C4-2B (cell line): ENCODE data around the gene ABHD4.

Source experiments
- CTCF ChIP-seq: fragments of 450-650 bp; conservative IDR thresholded peaks from 2 replicates; pipeline ENCODE4 v1.5.1; 2017; ENCODE audit warnings: mild to moderate bottlenecking
- ZFX ChIP-seq: fragments of 450-650 bp; IDR thresholded peaks from 2 replicates; pipeline ENCODE4 v1.6.1; 2017

- TF ChIP-seq CTCF (no peak), ZFX (no peak)
Measured at GRCh38 chr14:22565391-22565945, 32.6 kb upstream of the ABHD4 start.
